Hepatocyte (in vitro differentiated cells): ENCODE data around the gene SORCS2. TPM values are rescaled to one million over a fixed set of nuclear protein-coding genes. Genes with fewer than 3 reads are reported as not detected.
A peak's percentile ranks its signal among the peaks of the same experiment; 100 is the strongest.

Experiments used
- DNase-seq: peaks from one replicate; pipeline ENCODE4 v3.0.0-alpha.2; 2016; ENCODE audit warnings: low spot score
- H2AFZ ChIP-seq: fragments of 200-600 bp; sonication (generic); 2 replicates; pipeline ENCODE4 v1.6.0; 2016; ENCODE audit warnings: antibody characterized with exemption, mild to moderate bottlenecking
- H3K27ac ChIP-seq: fragments of 200-600 bp; sonication (generic); 2 replicates; pipeline ENCODE4 v1.5.1; 2016; ENCODE audit warnings: mild to moderate bottlenecking
- H3K27me3 ChIP-seq: fragments of 200-600 bp; sonication (generic); 2 replicates; pipeline ENCODE4 v1.6.1; 2016
- H3K36me3 ChIP-seq: fragments of 200-600 bp; sonication (generic); replicated peaks from 2 replicates; pipeline ENCODE4 v1.5.1; 2016; ENCODE audit warnings: low read depth; ENCODE audit not compliant: insufficient read depth
- H3K4me1 ChIP-seq: fragments of 200-600 bp; sonication (generic); 2 replicates; pipeline ENCODE4 v1.5.1; 2016; ENCODE audit warnings: mild to moderate bottlenecking, moderate library complexity; ENCODE audit not compliant: insufficient read depth
- H3K4me2 ChIP-seq: fragments of 200-600 bp; sonication (generic); 2 replicates; pipeline ENCODE4 v1.6.0; 2016
- H3K4me3 ChIP-seq: fragments of 200-600 bp; sonication (generic); 2 replicates; pipeline ENCODE4 v1.5.1; 2016; ENCODE audit warnings: mild to moderate bottlenecking
- H3K79me2 ChIP-seq: fragments of 200-600 bp; sonication (generic); 2 replicates; pipeline ENCODE4 v1.6.0; 2017; ENCODE audit warnings: mild to moderate bottlenecking
- H3K9me2 ChIP-seq: fragments of 200-600 bp; sonication (generic); replicated peaks from 2 replicates; pipeline ENCODE4 v1.6.0; 2017; ENCODE audit warnings: mild to moderate bottlenecking; ENCODE audit not compliant: insufficient read depth
- H3K9me3 ChIP-seq: fragments of 200-600 bp; sonication (generic); 2 replicates; pipeline ENCODE4 v1.5.1; 2016; ENCODE audit warnings: low read depth, mild to moderate bottlenecking
- H4K20me1 ChIP-seq: fragments of 200-600 bp; sonication (generic); 2 replicates; pipeline ENCODE4 v1.6.0; 2016; ENCODE audit warnings: mild to moderate bottlenecking; ENCODE audit not compliant: insufficient read depth, poor library complexity, severe bottlenecking
- EZH2 ChIP-seq: fragments of 200-600 bp; sonication (generic); IDR thresholded peaks from 2 replicates; pipeline ENCODE4 v1.6.1; 2016; ENCODE audit warnings: antibody characterized with exemption, mild to moderate bottlenecking, borderline replicate concordance
- EZH2phosphoT487 ChIP-seq: fragments of 200-600 bp; sonication (generic); IDR thresholded peaks from one replicate; pipeline ENCODE4 v1.6.1; 2018; ENCODE audit warnings: antibody characterized with exemption, mild to moderate bottlenecking, low read depth, moderate library complexity; ENCODE audit not compliant: unreplicated experiment, severe bottlenecking
- WGBS: methylation state at CpG from one replicate; pipeline ENCODE4 v1.1.6; 2016; ENCODE audit warnings: low lambda C conversion rate; ENCODE audit errors: missing lambda C conversion rate; 5-methylcytosine and 5-hydroxymethylcytosine counted together
- polyA plus RNA-seq: library from polyadenylated mRNA; unstranded; fragments of >200 nt; fragmentation: Nextera tagmentation; extraction: Ambion mirVana; gene quantifications from 2 replicates; pipeline ENCODE4 v1.2.1, GENCODE V29; 2016
- total RNA-seq: library from RNA; depleted of rRNA; stranded (reverse); fragments of >200 nt; gene quantifications from 2 replicates; pipeline ENCODE4 v1.2.3, GENCODE V29; 2014
- TF ChIP-seq, protein P1 (sequence below): fragments of 200-600 bp; sonication (generic); IDR thresholded peaks from 2 replicates; pipeline ENCODE4 v1.5.1; 2016; ENCODE audit warnings: antibody characterized with exemption, mild to moderate bottlenecking; ENCODE audit not compliant: poor library complexity

Gene SORCS2
- total and polyA plus RNA-seq, 2 experiments from 2014 or later: 1.6 to 4.8 TPM

DNA sequence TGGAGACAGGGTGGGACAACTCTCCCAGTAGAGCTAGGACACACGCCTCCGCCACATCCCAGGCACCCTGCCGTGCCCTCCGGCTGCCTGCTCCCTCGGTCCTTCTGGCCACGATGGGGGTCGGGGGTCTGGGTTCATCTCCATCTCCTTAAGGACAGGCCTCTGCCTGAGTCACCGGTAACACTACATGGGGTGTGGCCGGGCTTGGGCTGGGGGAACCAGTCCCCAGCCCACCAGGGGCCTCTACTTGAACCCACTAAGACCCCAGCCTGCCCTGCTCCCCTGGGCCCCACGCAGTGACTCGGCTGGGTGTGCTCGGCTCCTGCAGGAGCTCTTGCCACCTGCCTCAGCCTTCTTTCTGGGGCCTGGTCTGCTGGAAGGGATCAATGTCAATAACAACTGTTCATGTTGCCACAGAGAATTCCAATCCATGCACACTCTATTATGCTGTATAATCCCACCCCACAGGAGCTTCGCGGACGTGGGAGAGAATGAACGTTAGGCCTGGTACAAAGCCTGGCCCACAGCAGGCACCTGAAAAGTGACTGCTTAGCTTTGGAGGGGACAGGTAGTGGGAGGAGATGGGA is 420.1 kb downstream of the SORCS2 start:
- Histone ChIP-seq H3K4me2 (no peak overlapping the region), H2AFZ (no peak overlapping the region), H3K36me3 (no peaks in the 10 kb centered on the region), H3K27me3 (no peaks in the 10 kb centered on the region), H3K9me2 (no peaks in the 10 kb centered on the region), H3K9me3 (no peaks in the 10 kb centered on the region), H4K20me1 (no peaks in the 10 kb centered on the region), H3K4me3 (no peak overlapping the region), H3K27ac (no peak overlapping the region), H3K79me2 (no peaks in the 10 kb centered on the region), H3K4me1 (peaks cover 8% of the 10 kb centered on the region)
- WGBS: 72% methylated on average over 16 of the region's 16 CpGs
- TF ChIP-seq EZH2: no peak
- TF ChIP-seq EZH2phosphoT487: no peak
- TF ChIP-seq, protein P1, sequence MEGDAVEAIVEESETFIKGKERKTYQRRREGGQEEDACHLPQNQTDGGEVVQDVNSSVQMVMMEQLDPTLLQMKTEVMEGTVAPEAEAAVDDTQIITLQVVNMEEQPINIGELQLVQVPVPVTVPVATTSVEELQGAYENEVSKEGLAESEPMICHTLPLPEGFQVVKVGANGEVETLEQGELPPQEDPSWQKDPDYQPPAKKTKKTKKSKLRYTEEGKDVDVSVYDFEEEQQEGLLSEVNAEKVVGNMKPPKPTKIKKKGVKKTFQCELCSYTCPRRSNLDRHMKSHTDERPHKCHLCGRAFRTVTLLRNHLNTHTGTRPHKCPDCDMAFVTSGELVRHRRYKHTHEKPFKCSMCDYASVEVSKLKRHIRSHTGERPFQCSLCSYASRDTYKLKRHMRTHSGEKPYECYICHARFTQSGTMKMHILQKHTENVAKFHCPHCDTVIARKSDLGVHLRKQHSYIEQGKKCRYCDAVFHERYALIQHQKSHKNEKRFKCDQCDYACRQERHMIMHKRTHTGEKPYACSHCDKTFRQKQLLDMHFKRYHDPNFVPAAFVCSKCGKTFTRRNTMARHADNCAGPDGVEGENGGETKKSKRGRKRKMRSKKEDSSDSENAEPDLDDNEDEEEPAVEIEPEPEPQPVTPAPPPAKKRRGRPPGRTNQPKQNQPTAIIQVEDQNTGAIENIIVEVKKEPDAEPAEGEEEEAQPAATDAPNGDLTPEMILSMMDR: no peak
- DNase-seq: peak; percentile 19

DNA sequence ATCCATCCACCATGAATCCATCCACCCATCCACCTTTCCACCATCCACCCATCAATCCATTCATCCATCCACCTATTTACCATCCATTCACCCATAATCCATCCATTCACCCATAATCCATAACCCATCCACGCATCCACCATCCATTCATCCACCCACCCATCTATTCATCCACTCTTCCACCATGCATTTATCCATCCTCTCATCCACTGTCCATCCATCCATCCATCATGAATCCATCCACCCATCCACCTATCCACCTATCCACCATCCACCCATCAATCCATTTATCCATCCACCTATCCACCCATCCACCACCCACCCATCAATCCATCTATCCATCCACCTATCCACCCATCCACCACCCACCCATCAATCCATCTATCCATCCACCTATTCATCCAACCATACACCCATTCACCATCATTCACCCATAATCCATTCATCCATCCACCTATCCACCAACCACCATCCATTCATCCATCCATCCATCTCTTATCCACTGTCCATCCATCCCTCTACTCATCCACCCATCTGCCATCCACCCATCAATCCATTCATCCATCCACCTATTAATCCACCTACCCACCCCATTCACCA is 422.1 kb downstream of the SORCS2 start:
- H3K27me3 ChIP-seq: no peaks in the 10 kb centered on the region
- no peaks in the 10 kb centered on the region for H3K9me2 ChIP-seq
- no peaks in the 10 kb centered on the region for H4K20me1 ChIP-seq
- no peaks in the 10 kb centered on the region for H3K9me3 ChIP-seq
- TF ChIP-seq, protein P1: no peak
- no peak for TF ChIP-seq EZH2phosphoT487
- no peak for TF ChIP-seq EZH2
- no peak overlapping the region for H3K4me3 ChIP-seq
- 100% methylated on average over 1 of the region's 1 CpG for WGBS
- no peak for DNase-seq
- H3K27ac ChIP-seq: no peak overlapping the region
- H3K4me1 ChIP-seq: peaks cover 2% of the 10 kb centered on the region
- no peaks in the 10 kb centered on the region for H3K79me2 ChIP-seq
- H3K36me3 ChIP-seq: no peaks in the 10 kb centered on the region
- H2AFZ ChIP-seq: no peak overlapping the region
- H3K4me2 ChIP-seq: no peak overlapping the region

DNA sequence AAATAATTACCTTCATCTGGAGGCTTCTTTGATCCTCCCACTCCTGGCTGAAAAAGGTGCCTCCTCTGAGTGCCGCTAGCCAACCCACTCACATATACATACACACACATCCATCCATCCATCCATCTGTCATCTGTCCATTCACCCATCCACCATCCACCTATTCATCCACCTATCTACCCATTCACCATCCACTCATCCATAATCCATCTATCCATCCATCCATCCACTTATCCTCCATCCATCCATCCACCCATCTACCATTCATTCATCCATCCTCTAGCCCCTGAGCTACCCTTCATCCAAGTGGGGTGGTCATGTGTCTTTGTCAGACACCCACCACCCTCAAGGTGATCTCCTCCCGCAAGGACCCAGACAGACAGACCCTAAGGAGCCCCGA is 423.9 kb downstream of the SORCS2 start:
- H3K36me3 ChIP-seq: no peaks in the 10 kb centered on the region
- H3K4me2 ChIP-seq: no peak overlapping the region
- H4K20me1 ChIP-seq: no peaks in the 10 kb centered on the region
- 87% methylated on average over 3 of the region's 3 CpGs for WGBS
- H3K9me3 ChIP-seq: no peaks in the 10 kb centered on the region
- no peaks in the 10 kb centered on the region for H3K9me2 ChIP-seq
- no peaks in the 10 kb centered on the region for H3K4me1 ChIP-seq
- no peaks in the 10 kb centered on the region for H3K79me2 ChIP-seq
- no peak overlapping the region for H3K27ac ChIP-seq
- DNase-seq: no peak
- no peak overlapping the region for H2AFZ ChIP-seq
- H3K27me3 ChIP-seq: no peaks in the 10 kb centered on the region
- H3K4me3 ChIP-seq: no peak overlapping the region
- TF ChIP-seq, protein P1: no peak
- no peak for TF ChIP-seq EZH2
- TF ChIP-seq EZH2phosphoT487: no peak
